Panc1 (cell line): Measurements from ENCODE around the gene RGP1. TPM values are rescaled to one million over a fixed set of nuclear protein-coding genes. Genes with fewer than 3 reads are reported as not detected.
A peak's percentile ranks its signal among the peaks of the same experiment; 100 is the strongest.

ENCODE experiments used
- ATAC-seq: fragments of 200-7000 bp; cut with Tn5 transposase; 2 replicates; pipeline ENCODE4 v1.9.1; 2020; ENCODE audit warnings: mild to moderate bottlenecking, moderate library complexity
- BruUV-seq: library from RNA; stranded (reverse); fragments of 400-500 nt; replicated peaks from 2 replicates; lab custom pipeline; 2021; lab: Mats Ljungman, UMichigan
- CTCF ChIA-PET: fragments of 300-600 bp; sonication (Branson Sonifier 250); formaldehyde crosslinking; loops from one replicate; lab custom pipeline; 2022; ENCODE audit warnings: antibody characterized with exemption; lab: Charles Lee
- POLR2A ChIA-PET: fragments of 300-600 bp; sonication (Branson Sonifier 250); formaldehyde crosslinking; loops from one replicate; lab custom pipeline; 2022; ENCODE audit warnings: antibody characterized with exemption; lab: Charles Lee
- DNase-seq: peaks from one replicate; pipeline ENCODE4 v3.0.0-alpha.2; 2010; ENCODE audit warnings: low read depth, low spot score
- H3K27ac ChIP-seq: 2 replicates; pipeline ENCODE4 v1.5.1; 2011; ENCODE audit warnings: mild to moderate bottlenecking, low read length, inconsistent platforms
- H3K27me3 ChIP-seq: fragments of 200-500 bp; sonication (Bioruptor generic); 2 replicates; pipeline ENCODE4 v1.6.0; 2014; ENCODE audit warnings: low read length, inconsistent platforms; ENCODE audit not compliant: control insufficient read depth, insufficient read depth
- H3K36me3 ChIP-seq: fragments of 200-500 bp; sonication (Bioruptor generic); 2 replicates; pipeline ENCODE4 v1.5.1; 2014; ENCODE audit warnings: inconsistent platforms, mild to moderate bottlenecking, low read length, moderate library complexity; ENCODE audit not compliant: control insufficient read depth, insufficient read depth
- H3K4me1 ChIP-seq: 2 replicates; pipeline ENCODE4 v1.5.1; 2011; ENCODE audit warnings: inconsistent platforms, mild to moderate bottlenecking, low read length, moderate library complexity; ENCODE audit not compliant: control insufficient read depth, insufficient read depth
- H3K4me3 ChIP-seq, 2 experiments: 2 replicates each; pipeline ENCODE4 v1.5.1; 2011 to 2012; ENCODE audit warnings: low read depth in 2 of 2, low read length in 2 of 2, mild to moderate bottlenecking in 2 of 2, inconsistent platforms in 1 of 2, moderate library complexity in 1 of 2
- H3K9me3 ChIP-seq: fragments of 200-500 bp; sonication (Bioruptor generic); 2 replicates; pipeline ENCODE4 v1.5.1; 2014; ENCODE audit warnings: low read depth, mild to moderate bottlenecking, inconsistent platforms, low read length, moderate library complexity; ENCODE audit not compliant: control insufficient read depth, insufficient read depth
- POLR2AphosphoS5 ChIP-seq: IDR thresholded peaks from 2 replicates; pipeline ENCODE4 v1.6.1; 2012; ENCODE audit warnings: mild to moderate bottlenecking, low read depth, low read length, moderate library complexity
- SIN3A ChIP-seq: IDR thresholded peaks from 2 replicates; pipeline ENCODE4 v1.6.1; 2012; ENCODE audit warnings: low read depth, mild to moderate bottlenecking, low read length, moderate library complexity, borderline replicate concordance; ENCODE audit not compliant: insufficient read depth
- TCF7L2 ChIP-seq: IDR thresholded peaks from 2 replicates; pipeline ENCODE4 v1.6.1; 2011; ENCODE audit warnings: mild to moderate bottlenecking, low read depth, low read length, inconsistent platforms
- in situ Hi-C: cut with HindIII; loops from 2 replicates; pipeline ENCODE4 v1.10.0; 2016; ENCODE audit warnings: low sequenced_read_pairs, low pct_unique_long_range_greater_than_20kb
- intact Hi-C: fragments of 100-400 bp; cut with micrococcal nuclease; formaldehyde crosslinking; loops from one replicate; pipeline ENCODE4 v1.10.0; 2022; ENCODE audit not compliant: unreplicated experiment
- total RNA-seq: library from RNA; stranded (reverse); gene quantifications from one replicate; pipeline ENCODE4 v1.2.1, GENCODE V29; 2021; ENCODE audit not compliant: unreplicated experiment
- TF ChIP-seq, protein P1 (sequence below), 2 experiments: IDR thresholded peaks; 2 replicates each; pipeline ENCODE4 v1.6.1; 2011 to 2012; ENCODE audit warnings: low read depth in 2 of 2, control low read depth in 1 of 2, low read length in 1 of 2, mild to moderate bottlenecking in 1 of 2, moderate library complexity in 1 of 2; ENCODE audit not compliant: insufficient read depth in 1 of 2
- TF ChIP-seq, protein P2 (sequence below): fragments of 450-650 bp; IDR thresholded peaks from 2 replicates; pipeline ENCODE4 v1.5.1; 2017; ENCODE audit warnings: mild to moderate bottlenecking

Gene RGP1
- total RNA-seq, 1 experiment from 2014 or later, result 43.3 TPM

- in situ Hi-C loops, result no loop called here
- no peak; the same call in 1 of the 2 replicates for TF ChIP-seq POLR2AphosphoS5
- TF ChIP-seq, protein P1, sequence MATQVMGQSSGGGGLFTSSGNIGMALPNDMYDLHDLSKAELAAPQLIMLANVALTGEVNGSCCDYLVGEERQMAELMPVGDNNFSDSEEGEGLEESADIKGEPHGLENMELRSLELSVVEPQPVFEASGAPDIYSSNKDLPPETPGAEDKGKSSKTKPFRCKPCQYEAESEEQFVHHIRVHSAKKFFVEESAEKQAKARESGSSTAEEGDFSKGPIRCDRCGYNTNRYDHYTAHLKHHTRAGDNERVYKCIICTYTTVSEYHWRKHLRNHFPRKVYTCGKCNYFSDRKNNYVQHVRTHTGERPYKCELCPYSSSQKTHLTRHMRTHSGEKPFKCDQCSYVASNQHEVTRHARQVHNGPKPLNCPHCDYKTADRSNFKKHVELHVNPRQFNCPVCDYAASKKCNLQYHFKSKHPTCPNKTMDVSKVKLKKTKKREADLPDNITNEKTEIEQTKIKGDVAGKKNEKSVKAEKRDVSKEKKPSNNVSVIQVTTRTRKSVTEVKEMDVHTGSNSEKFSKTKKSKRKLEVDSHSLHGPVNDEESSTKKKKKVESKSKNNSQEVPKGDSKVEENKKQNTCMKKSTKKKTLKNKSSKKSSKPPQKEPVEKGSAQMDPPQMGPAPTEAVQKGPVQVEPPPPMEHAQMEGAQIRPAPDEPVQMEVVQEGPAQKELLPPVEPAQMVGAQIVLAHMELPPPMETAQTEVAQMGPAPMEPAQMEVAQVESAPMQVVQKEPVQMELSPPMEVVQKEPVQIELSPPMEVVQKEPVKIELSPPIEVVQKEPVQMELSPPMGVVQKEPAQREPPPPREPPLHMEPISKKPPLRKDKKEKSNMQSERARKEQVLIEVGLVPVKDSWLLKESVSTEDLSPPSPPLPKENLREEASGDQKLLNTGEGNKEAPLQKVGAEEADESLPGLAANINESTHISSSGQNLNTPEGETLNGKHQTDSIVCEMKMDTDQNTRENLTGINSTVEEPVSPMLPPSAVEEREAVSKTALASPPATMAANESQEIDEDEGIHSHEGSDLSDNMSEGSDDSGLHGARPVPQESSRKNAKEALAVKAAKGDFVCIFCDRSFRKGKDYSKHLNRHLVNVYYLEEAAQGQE (IDR thresholded peaks at IDR 0.05; ENCODE audit: insufficient read depth in 1 of 2, low read depth in 2 of 2, low read length in 1 of 2), result no peak
- TF ChIP-seq SIN3A, result no peak
- no peak for TF ChIP-seq TCF7L2
- TF ChIP-seq, protein P2, sequence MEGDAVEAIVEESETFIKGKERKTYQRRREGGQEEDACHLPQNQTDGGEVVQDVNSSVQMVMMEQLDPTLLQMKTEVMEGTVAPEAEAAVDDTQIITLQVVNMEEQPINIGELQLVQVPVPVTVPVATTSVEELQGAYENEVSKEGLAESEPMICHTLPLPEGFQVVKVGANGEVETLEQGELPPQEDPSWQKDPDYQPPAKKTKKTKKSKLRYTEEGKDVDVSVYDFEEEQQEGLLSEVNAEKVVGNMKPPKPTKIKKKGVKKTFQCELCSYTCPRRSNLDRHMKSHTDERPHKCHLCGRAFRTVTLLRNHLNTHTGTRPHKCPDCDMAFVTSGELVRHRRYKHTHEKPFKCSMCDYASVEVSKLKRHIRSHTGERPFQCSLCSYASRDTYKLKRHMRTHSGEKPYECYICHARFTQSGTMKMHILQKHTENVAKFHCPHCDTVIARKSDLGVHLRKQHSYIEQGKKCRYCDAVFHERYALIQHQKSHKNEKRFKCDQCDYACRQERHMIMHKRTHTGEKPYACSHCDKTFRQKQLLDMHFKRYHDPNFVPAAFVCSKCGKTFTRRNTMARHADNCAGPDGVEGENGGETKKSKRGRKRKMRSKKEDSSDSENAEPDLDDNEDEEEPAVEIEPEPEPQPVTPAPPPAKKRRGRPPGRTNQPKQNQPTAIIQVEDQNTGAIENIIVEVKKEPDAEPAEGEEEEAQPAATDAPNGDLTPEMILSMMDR, result no peak
- Histone ChIP-seq H3K9me3 (no peaks in the 10 kb centered on the region), H3K27ac (peak overlapping the region; percentile 88), H3K4me3 (peak overlapping the region; percentile 75 to 92), H3K27me3 (no peaks in the 10 kb centered on the region), H3K4me1 (peaks cover 22% of the 10 kb centered on the region), H3K36me3 (no peaks in the 10 kb centered on the region)
- BruUV-seq, result no TSS peak
- intact Hi-C loops, result no loop called here
- DNase-seq, result no peak
- CTCF ChIA-PET, result interaction anchor here (0.5 to 1.0 kb wide), 4 partner anchors 10 to 70 kb away, joined by 3 to 10 read pairs (median 4); no protein-coding TSS in a partner anchor
- peak; percentile 85 for ATAC-seq
- POLR2A ChIA-PET, result interaction anchor here (0.6 to 1.1 kb wide), 2 partner anchors 20 to 267 kb away, joined by 4 to 9 read pairs; no protein-coding TSS in a partner anchor
Measured at GRCh38 chr9:35757226-35757891, 8.3 kb downstream of the RGP1 start.

GRCh38 chr9:35757892-35758275 is 8.8 kb downstream of the RGP1 start:
- H3K27ac ChIP-seq, result peak overlapping the region; percentile 88
- no peaks in the 10 kb centered on the region for H3K27me3 ChIP-seq
- ChIA-PET POLR2A (no interaction called here), CTCF (interaction anchor here (0.5 kb wide), 1 partner anchor 10 kb away, joined by 3 read pairs; no protein-coding TSS in a partner anchor)
- H3K9me3 ChIP-seq, result no peaks in the 10 kb centered on the region
- TF ChIP-seq TCF7L2, result no peak
- TF ChIP-seq, protein P1 (IDR thresholded peaks at IDR 0.05; ENCODE audit: insufficient read depth in 1 of 2, low read depth in 2 of 2, low read length in 1 of 2), result no peak
- TF ChIP-seq, protein P2, result no peak
- TF ChIP-seq POLR2AphosphoS5, result no peak
- TF ChIP-seq SIN3A, result no peak
- in situ Hi-C loops, result no loop called here
- BruUV-seq, result no TSS peak
- ATAC-seq (no peak), DNase-seq (no peak)
- no peaks in the 10 kb centered on the region for H3K36me3 ChIP-seq
- peak overlapping the region; percentile 75 to 92 for H3K4me3 ChIP-seq
- intact Hi-C loops, result no loop called here
- peaks cover 22% of the 10 kb centered on the region for H3K4me1 ChIP-seq
